ENCODE measurements around the gene IFIT2. TPM values are rescaled to one million over a fixed set of nuclear protein-coding genes. Genes with fewer than 3 reads are reported as not detected.

IFIT2 gene
- total and polyA plus RNA-seq, 4 donors: 9.1 to 16.3 (median 12.4) TPM

DNA sequence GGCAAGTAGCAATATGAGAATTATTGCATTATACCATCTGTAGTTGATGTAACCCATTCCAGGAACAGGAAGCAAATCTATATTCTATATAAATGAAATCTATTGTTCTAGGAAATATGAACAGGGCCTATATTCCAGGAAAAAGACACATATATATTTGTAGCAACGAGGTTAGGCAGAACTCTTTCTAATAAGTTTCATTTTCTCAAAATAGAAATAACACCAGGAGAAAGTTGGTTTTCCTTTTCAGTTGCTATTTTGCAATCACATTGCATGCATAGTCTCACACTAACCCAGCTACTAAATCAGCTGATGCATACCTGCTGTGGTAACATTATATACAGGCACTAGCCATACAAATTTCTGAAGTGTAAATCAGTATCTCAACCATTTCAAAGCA is 6.2 kb upstream of the IFIT2 start:
- no peak overlapping the region for H3K4me3 ChIP-seq (ENCODE audit: low read depth, low read length)
- H3K27ac ChIP-seq (ENCODE audit: low read depth, low read length): peak overlapping the region; percentile 47
- H3K9me3 ChIP-seq (ENCODE audit: control insufficient read depth, insufficient read depth, low read length): peaks cover 6% of the 10 kb centered on the region
- no peak for DNase-seq (ENCODE audit: low read depth in 4 of 6, low spot score in 6 of 6)
- H3K27me3 ChIP-seq (ENCODE audit: control insufficient read depth, insufficient read depth, low read length): no peaks in the 10 kb centered on the region
- H3K36me3 ChIP-seq (ENCODE audit: control insufficient read depth, insufficient read depth, low read length): peaks cover 3% of the 10 kb centered on the region
- peaks cover 5% of the 10 kb centered on the region for H3K4me1 ChIP-seq (ENCODE audit: control insufficient read depth, insufficient read depth, low read length)
- no CpG with 5 or more reads among the region's 1 CpG for WGBS (ENCODE audit: insufficient coverage)

DNA sequence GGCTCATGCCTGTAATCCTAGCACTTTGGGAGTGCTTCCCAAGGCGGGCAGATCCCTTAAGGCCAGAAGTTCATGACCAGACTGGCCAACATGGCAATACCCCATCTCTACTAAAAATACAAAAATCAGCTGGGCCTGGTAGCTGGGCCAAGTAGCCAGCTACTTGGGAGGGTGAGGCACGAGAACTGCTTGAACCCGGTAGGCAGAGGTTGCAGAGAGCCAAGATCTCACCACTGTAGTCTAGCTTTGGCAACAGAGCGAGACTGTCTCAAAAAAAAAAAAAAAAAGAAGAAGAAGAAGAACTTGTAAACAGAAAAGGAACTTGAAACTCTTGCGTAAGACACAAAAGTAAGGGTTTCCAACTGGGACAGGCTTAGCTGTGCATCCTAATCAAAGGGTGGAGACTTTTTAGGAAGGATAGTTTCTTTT is 5.6 kb upstream of the IFIT2 start:
- WGBS (ENCODE audit: insufficient coverage): 78% methylated on average over 3 of the region's 5 CpGs

DNA sequence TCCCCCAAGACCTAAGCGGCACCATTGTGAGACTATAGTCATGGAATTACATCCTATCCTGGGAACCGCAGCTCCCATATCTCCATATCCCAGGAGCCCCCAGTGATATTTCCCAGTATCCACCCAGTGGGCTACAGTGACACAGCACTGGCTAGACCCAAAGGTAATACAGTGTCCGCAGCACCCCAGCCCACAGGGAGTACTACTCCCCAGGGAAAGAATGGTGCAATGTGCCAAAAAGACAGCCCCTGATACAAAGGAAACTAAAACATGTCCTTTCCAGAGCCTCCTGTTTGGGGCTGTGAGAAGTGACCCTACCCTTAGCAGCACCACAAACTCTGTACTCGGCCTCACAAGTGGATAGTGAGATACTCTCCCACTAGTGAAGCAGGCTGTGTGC is 4.5 kb upstream of the IFIT2 start:
- WGBS (ENCODE audit: insufficient coverage): 100% methylated on average over 3 of the region's 4 CpGs
- no peak overlapping the region for H3K4me3 ChIP-seq (ENCODE audit: low read depth, low read length)
- H3K27me3 ChIP-seq (ENCODE audit: control insufficient read depth, insufficient read depth, low read length): no peaks in the 10 kb centered on the region
- peaks cover 3% of the 10 kb centered on the region for H3K36me3 ChIP-seq (ENCODE audit: control insufficient read depth, insufficient read depth, low read length)
- no peak overlapping the region for H3K27ac ChIP-seq (ENCODE audit: low read depth, low read length)
- H3K9me3 ChIP-seq (ENCODE audit: control insufficient read depth, insufficient read depth, low read length): peaks cover 6% of the 10 kb centered on the region
- peaks cover 6% of the 10 kb centered on the region for H3K4me1 ChIP-seq (ENCODE audit: control insufficient read depth, insufficient read depth, low read length)
- DNase-seq (ENCODE audit: low read depth in 4 of 6, low spot score in 6 of 6): no peak

More for the DNA sequence above, 5.6 kb upstream of the IFIT2 start:
- Histone ChIP-seq H3K27ac (ENCODE audit: low read depth, low read length) (peak overlapping the region; percentile 47), H3K27me3 (ENCODE audit: control insufficient read depth, insufficient read depth, low read length) (no peaks in the 10 kb centered on the region), H3K36me3 (ENCODE audit: control insufficient read depth, insufficient read depth, low read length) (peaks cover 3% of the 10 kb centered on the region), H3K9me3 (ENCODE audit: control insufficient read depth, insufficient read depth, low read length) (peaks cover 6% of the 10 kb centered on the region), H3K4me3 (ENCODE audit: low read depth, low read length) (no peak overlapping the region), H3K4me1 (ENCODE audit: control insufficient read depth, insufficient read depth, low read length) (peaks cover 6% of the 10 kb centered on the region)
- DNase-seq (ENCODE audit: low read depth in 4 of 6, low spot score in 6 of 6): no peak

DNA sequence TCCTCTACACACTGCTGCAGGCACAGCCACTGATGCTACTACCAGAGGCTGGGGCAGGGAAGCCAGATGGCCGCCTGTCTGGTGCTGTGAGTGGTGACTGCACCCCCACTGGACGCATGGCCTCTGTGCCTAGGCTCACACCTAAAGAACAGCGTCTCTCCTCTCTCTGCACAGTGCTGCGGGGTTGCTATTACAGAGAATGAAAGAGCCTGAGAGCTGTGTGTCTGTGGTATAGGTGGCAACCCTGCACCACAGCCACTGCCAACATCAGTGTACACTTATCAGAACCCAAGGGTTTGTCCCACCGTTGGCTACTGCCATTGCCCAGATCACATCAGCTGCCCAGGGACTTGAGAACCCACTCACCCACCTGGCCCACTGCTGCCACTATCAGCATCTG is 4.1 kb upstream of the IFIT2 start:
- no peak overlapping the region for H3K27ac ChIP-seq (ENCODE audit: low read depth, low read length)
- peaks cover 3% of the 10 kb centered on the region for H3K36me3 ChIP-seq (ENCODE audit: control insufficient read depth, insufficient read depth, low read length)
- H3K27me3 ChIP-seq (ENCODE audit: control insufficient read depth, insufficient read depth, low read length): no peaks in the 10 kb centered on the region
- H3K9me3 ChIP-seq (ENCODE audit: control insufficient read depth, insufficient read depth, low read length): peaks cover 6% of the 10 kb centered on the region
- DNase-seq (ENCODE audit: low read depth in 4 of 6, low spot score in 6 of 6): no peak
- 96% methylated on average over 2 of the region's 5 CpGs for WGBS (ENCODE audit: insufficient coverage)
- no peak overlapping the region for H3K4me3 ChIP-seq (ENCODE audit: low read depth, low read length)
- H3K4me1 ChIP-seq (ENCODE audit: control insufficient read depth, insufficient read depth, low read length): peaks cover 8% of the 10 kb centered on the region

DNA sequence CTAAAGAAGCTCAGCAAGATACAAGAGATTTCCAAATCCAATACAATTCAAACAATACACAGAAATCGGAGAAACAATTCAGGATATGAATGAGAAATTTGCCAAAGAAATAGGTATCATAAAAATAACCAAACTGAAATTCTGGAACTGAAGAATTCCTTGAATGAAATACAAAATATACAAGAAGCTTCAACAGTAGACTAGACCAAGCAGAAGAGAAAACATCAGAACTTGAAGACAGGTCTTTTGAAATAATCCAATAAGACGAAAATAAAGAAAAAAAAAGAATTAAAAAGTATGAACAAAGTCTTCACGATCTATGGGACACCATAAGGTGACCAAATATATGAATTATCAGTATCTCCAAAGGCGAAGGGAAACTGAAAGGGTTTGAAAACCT is 2.8 kb upstream of the IFIT2 start:
- Histone ChIP-seq H3K36me3 (ENCODE audit: control insufficient read depth, insufficient read depth, low read length) (no peaks in the 10 kb centered on the region), H3K4me3 (ENCODE audit: low read depth, low read length) (no peak overlapping the region), H3K4me1 (ENCODE audit: control insufficient read depth, insufficient read depth, low read length) (peaks cover 9% of the 10 kb centered on the region), H3K27me3 (ENCODE audit: control insufficient read depth, insufficient read depth, low read length) (no peaks in the 10 kb centered on the region), H3K27ac (ENCODE audit: low read depth, low read length) (no peak overlapping the region), H3K9me3 (ENCODE audit: control insufficient read depth, insufficient read depth, low read length) (peaks cover 6% of the 10 kb centered on the region)
- no peak for DNase-seq (ENCODE audit: low read depth in 4 of 6, low spot score in 6 of 6)
- WGBS (ENCODE audit: insufficient coverage): no CpG with 5 or more reads among the region's 4 CpGs

DNA sequence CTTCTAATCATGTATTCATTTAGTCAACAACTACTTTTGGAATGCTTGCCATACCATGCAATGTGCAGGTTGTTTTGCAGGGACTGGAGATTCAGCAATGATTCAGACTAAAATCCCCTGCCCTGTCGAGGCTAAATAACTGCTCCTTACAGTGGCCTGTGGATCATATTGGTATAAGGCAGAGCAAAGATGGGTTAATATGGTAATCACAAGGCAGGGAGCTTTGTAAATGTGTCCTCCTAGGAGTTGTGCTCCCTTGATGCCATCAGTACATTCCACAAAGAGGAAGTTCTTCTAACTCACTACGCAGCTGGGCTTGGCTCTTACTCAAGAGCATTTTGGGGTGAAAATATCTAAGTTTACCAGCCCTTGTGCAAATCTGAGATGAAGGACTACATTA is 614 bp upstream of the IFIT2 start:
- Histone ChIP-seq H3K36me3 (ENCODE audit: control insufficient read depth, insufficient read depth, low read length) (peaks cover 2% of the 10 kb centered on the region), H3K27me3 (ENCODE audit: control insufficient read depth, insufficient read depth, low read length) (no peaks in the 10 kb centered on the region), H3K4me3 (ENCODE audit: low read depth, low read length) (peak overlapping the region; percentile 56), H3K4me1 (ENCODE audit: control insufficient read depth, insufficient read depth, low read length) (peaks cover 8% of the 10 kb centered on the region), H3K27ac (ENCODE audit: low read depth, low read length) (peak overlapping the region; percentile 92), H3K9me3 (ENCODE audit: control insufficient read depth, insufficient read depth, low read length) (peaks cover 6% of the 10 kb centered on the region)
- 40% methylated on average over 1 of the region's 2 CpGs for WGBS (ENCODE audit: insufficient coverage)
- DNase-seq (ENCODE audit: low read depth in 4 of 6, low spot score in 6 of 6): peak in 2 of 6 donors; percentile 42 to 44

DNA sequence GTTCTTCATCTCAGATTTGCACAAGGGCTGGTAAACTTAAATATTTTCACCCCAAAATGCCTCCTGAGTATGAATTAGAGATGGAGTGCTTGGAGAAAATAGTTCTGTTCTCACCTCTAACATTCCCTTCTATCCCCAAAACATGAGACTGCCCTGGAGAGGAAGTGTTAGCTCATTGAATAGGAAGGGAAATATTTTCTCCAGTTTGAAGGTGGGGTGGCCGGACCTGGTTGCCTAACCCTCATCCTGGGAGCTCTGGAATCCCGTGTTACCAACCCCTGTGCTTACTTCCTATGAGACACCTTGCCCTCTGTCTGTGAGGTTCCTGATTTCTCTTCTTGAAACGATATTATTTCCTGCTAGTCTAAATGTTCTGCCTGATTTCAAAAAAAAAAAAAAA is 779 bp downstream of the IFIT2 start:
- WGBS (ENCODE audit: insufficient coverage): 80% methylated on average over 1 of the region's 3 CpGs
- H3K9me3 ChIP-seq (ENCODE audit: control insufficient read depth, insufficient read depth, low read length): peaks cover 6% of the 10 kb centered on the region
- H3K27me3 ChIP-seq (ENCODE audit: control insufficient read depth, insufficient read depth, low read length): no peaks in the 10 kb centered on the region
- peaks cover 7% of the 10 kb centered on the region for H3K4me1 ChIP-seq (ENCODE audit: control insufficient read depth, insufficient read depth, low read length)
- H3K36me3 ChIP-seq (ENCODE audit: control insufficient read depth, insufficient read depth, low read length): peaks cover 4% of the 10 kb centered on the region
- H3K4me3 ChIP-seq (ENCODE audit: low read depth, low read length): peak overlapping the region; percentile 56
- peak overlapping the region; percentile 92 for H3K27ac ChIP-seq (ENCODE audit: low read depth, low read length)
- DNase-seq (ENCODE audit: low read depth in 4 of 6, low spot score in 6 of 6): no peak

DNA sequence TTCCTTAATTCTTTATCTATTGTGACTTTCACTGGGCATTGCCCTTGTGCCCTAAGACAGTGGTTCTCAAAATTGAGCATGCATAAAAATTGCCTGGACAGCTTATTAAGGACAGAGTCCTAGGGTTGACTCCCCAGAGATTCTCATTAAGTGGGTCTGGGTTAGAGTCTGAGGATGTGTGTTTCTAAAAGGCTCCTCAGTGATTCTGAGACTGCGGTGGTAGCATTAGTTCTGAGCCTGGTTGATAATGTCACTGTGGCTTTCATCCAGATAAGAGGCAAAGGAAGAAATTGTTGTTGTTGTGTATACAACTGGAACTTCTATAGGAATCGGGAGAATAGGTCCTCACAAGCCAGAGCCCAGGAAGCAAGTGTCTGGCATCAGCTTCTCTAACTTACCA is 1.3 kb downstream of the IFIT2 start:
- Histone ChIP-seq H3K4me1 (ENCODE audit: control insufficient read depth, insufficient read depth, low read length) (peaks cover 7% of the 10 kb centered on the region), H3K36me3 (ENCODE audit: control insufficient read depth, insufficient read depth, low read length) (peaks cover 4% of the 10 kb centered on the region), H3K4me3 (ENCODE audit: low read depth, low read length) (peak overlapping the region; percentile 56), H3K27ac (ENCODE audit: low read depth, low read length) (peak overlapping the region; percentile 92), H3K9me3 (ENCODE audit: control insufficient read depth, insufficient read depth, low read length) (peaks cover 6% of the 10 kb centered on the region), H3K27me3 (ENCODE audit: control insufficient read depth, insufficient read depth, low read length) (no peaks in the 10 kb centered on the region)
- DNase-seq (ENCODE audit: low read depth in 4 of 6, low spot score in 6 of 6): no peak
- WGBS (ENCODE audit: insufficient coverage): 82% methylated on average over 1 of the region's 2 CpGs

DNA sequence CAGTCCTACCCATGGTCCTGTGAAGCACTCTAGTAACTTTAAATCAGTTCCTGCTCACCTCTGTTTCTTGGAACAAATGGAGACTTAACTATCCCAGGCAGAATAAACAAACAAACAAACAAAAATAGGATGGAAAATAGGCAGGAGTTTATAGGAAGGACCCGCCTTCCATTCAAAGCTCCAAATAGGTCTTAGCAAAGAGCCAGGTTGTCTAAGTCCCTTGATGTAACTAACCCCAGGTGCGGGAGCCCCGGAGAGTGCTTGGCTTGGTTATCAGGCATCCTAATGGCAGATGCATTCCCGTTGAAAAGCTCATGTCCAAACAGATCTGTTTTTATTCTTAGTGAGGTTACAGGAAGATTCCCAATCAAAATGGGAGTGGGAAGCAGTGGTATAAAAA is 2.2 kb downstream of the IFIT2 start:
- 81% methylated on average over 4 of the region's 4 CpGs for WGBS (ENCODE audit: insufficient coverage)
- Histone ChIP-seq H3K36me3 (ENCODE audit: control insufficient read depth, insufficient read depth, low read length) (peaks cover 4% of the 10 kb centered on the region), H3K9me3 (ENCODE audit: control insufficient read depth, insufficient read depth, low read length) (peaks cover 4% of the 10 kb centered on the region), H3K27me3 (ENCODE audit: control insufficient read depth, insufficient read depth, low read length) (no peaks in the 10 kb centered on the region), H3K4me3 (ENCODE audit: low read depth, low read length) (peak overlapping the region; percentile 56), H3K27ac (ENCODE audit: low read depth, low read length) (peak overlapping the region; percentile 92), H3K4me1 (ENCODE audit: control insufficient read depth, insufficient read depth, low read length) (peaks cover 7% of the 10 kb centered on the region)
- DNase-seq (ENCODE audit: low read depth in 4 of 6, low spot score in 6 of 6): no peak

DNA sequence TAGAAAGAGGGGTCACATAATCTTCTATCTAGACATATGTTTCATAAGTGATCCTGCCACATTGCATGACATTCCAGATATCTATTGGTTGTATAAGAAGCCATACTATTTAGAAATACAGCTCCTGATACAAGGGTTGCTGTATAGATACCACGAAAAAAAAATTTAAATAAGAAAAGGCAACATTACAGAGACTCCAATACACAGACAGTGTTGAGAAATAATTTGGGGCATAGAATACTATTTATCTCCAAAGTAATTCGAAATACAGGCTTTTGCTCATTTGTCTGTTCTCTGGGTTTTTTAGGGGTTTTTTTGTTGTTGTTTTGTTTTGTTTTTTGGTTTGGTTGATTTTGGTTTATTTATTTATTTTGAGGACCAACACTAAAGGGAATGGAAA is 2.6 kb downstream of the IFIT2 start:
- H3K4me1 ChIP-seq (ENCODE audit: control insufficient read depth, insufficient read depth, low read length): peaks cover 7% of the 10 kb centered on the region
- no peak overlapping the region for H3K4me3 ChIP-seq (ENCODE audit: low read depth, low read length)
- peaks cover 4% of the 10 kb centered on the region for H3K36me3 ChIP-seq (ENCODE audit: control insufficient read depth, insufficient read depth, low read length)
- peak overlapping the region; percentile 11 for H3K27ac ChIP-seq (ENCODE audit: low read depth, low read length)
- no peak for DNase-seq (ENCODE audit: low read depth in 4 of 6, low spot score in 6 of 6)
- no peaks in the 10 kb centered on the region for H3K9me3 ChIP-seq (ENCODE audit: control insufficient read depth, insufficient read depth, low read length)
- WGBS (ENCODE audit: insufficient coverage): no CpG with 5 or more reads among the region's 2 CpGs
- no peaks in the 10 kb centered on the region for H3K27me3 ChIP-seq (ENCODE audit: control insufficient read depth, insufficient read depth, low read length)
